Ishikawa (cell line): ENCODE measurements around the gene FAM163B.

Experiments
- CEBPB ChIP-seq: IDR thresholded peaks from 2 replicates; pipeline ENCODE4 v1.6.1; 2012
- CREB1 ChIP-seq: IDR thresholded peaks from 2 replicates; pipeline ENCODE4 v1.6.1; 2012; ENCODE audit warnings: low read depth
- EGR1 ChIP-seq: IDR thresholded peaks from 2 replicates; pipeline ENCODE4 v1.6.1; 2012
- EP300 ChIP-seq: IDR thresholded peaks from 2 replicates; pipeline ENCODE4 v1.6.1; 2012; ENCODE audit warnings: borderline replicate concordance
- FOXM1 ChIP-seq: IDR thresholded peaks from 2 replicates; pipeline ENCODE4 v1.6.1; 2012; ENCODE audit warnings: low read depth, borderline replicate concordance
- MAX ChIP-seq: IDR thresholded peaks from 2 replicates; pipeline ENCODE4 v1.6.1; 2012
- NFIC ChIP-seq: IDR thresholded peaks from 2 replicates; pipeline ENCODE4 v1.6.1; 2012
- RAD21 ChIP-seq: IDR thresholded peaks from 2 replicates; pipeline ENCODE4 v1.6.1; 2012; ENCODE audit warnings: low read depth
- REST ChIP-seq: IDR thresholded peaks from 2 replicates; pipeline ENCODE4 v1.6.1; 2012; ENCODE audit warnings: low read depth, mild to moderate bottlenecking
- TAF1 ChIP-seq: IDR thresholded peaks from 2 replicates; pipeline ENCODE4 v1.6.1; 2012; ENCODE audit warnings: low read depth, mild to moderate bottlenecking
- TCF12 ChIP-seq: IDR thresholded peaks from 2 replicates; pipeline ENCODE4 v1.6.1; 2012; ENCODE audit warnings: low read depth
- TEAD4 ChIP-seq: IDR thresholded peaks from 2 replicates; pipeline ENCODE4 v1.6.1; 2012
- USF1 ChIP-seq: IDR thresholded peaks from 2 replicates; pipeline ENCODE4 v1.6.1; 2012
- YY1 ChIP-seq: IDR thresholded peaks from 2 replicates; pipeline ENCODE4 v1.6.1; 2012; ENCODE audit warnings: low read depth
- ZBTB7A ChIP-seq: IDR thresholded peaks from 2 replicates; pipeline ENCODE4 v1.6.1; 2012; ENCODE audit warnings: low read depth

FAM163B gene

GRCh38 chr9:133543772-133544467, 65.3 kb downstream of the FAM163B start:
- TF ChIP-seq ZBTB7A (no peak), TCF12 (no peak), TAF1 (no peak), NFIC (no peak), REST (no peak), TEAD4 (no peak), YY1 (no peak), RAD21 (no peak), MAX (no peak), EGR1 (no peak), USF1 (no peak)

GRCh38 chr9:133542002-133542401, 67.2 kb downstream of the FAM163B start:
- TF ChIP-seq TAF1: no peak
- TF ChIP-seq CREB1: no peak
- no peak for TF ChIP-seq TCF12
- TF ChIP-seq FOXM1: no peak
- TF ChIP-seq CEBPB: no peak
- no peak for TF ChIP-seq YY1
- no peak for TF ChIP-seq EP300
- TF ChIP-seq ZBTB7A: no peak

- TF ChIP-seq ZBTB7A (no peak), REST (no peak), FOXM1 (no peak), EP300 (no peak), TCF12 (no peak), YY1 (no peak), EGR1 (no peak), CREB1 (no peak), CEBPB (no peak), RAD21 (no peak), NFIC (no peak), USF1 (no peak), MAX (no peak)
Observed at GRCh38 chr9:133540698-133541025, 68.5 kb downstream of the FAM163B start.

- no peak for TF ChIP-seq EP300
- TF ChIP-seq MAX: no peak
- no peak for TF ChIP-seq YY1
- TF ChIP-seq EGR1: no peak
- no peak for TF ChIP-seq FOXM1
- no peak for TF ChIP-seq CREB1
- TF ChIP-seq ZBTB7A: no peak
- TF ChIP-seq REST: no peak
- TF ChIP-seq USF1: no peak
- no peak for TF ChIP-seq TAF1
- TF ChIP-seq RAD21: no peak
- no peak for TF ChIP-seq TEAD4
Observed at GRCh38 chr9:133539991-133540697, 69.0 kb downstream of the FAM163B start.
